Fibroblast of skin of abdomen (primary cell): ENCODE measurements around the gene ARHGDIB.

Source experiments
- DNase-seq: peaks from one replicate; pipeline ENCODE4 v3.0.0-alpha.2; 2013

The ARHGDIB gene

GRCh38 chr12:14982991-14983390 is 21.6 kb upstream of the ARHGDIB start:
- DNase-seq, result no peak

GRCh38 chr12:14982562-14982961 is 21.2 kb upstream of the ARHGDIB start:
- no peak for DNase-seq

GRCh38 chr12:14981049-14981448 is 19.6 kb upstream of the ARHGDIB start:
- no peak for DNase-seq

- no peak for DNase-seq
Measured at GRCh38 chr12:14979468-14979867, 18.1 kb upstream of the ARHGDIB start.

- DNase-seq, result no peak
Measured at GRCh38 chr12:14976658-14977057, 15.3 kb upstream of the ARHGDIB start.

- DNase-seq, result no peak
Measured at GRCh38 chr12:14975457-14975856, 14.1 kb upstream of the ARHGDIB start.

GRCh38 chr12:14974633-14975032 is 13.2 kb upstream of the ARHGDIB start:
- DNase-seq, result no peak

- DNase-seq, result no peak
Measured at GRCh38 chr12:14972816-14973215, 11.4 kb upstream of the ARHGDIB start, which contains the start of gene PDE6H. Gene PDE6H (plus strand): TSS chr12:14973042. CDS start chr12:14978013, 4,971 bp downstream.

GRCh38 chr12:14970473-14970872 is 9.1 kb upstream of the ARHGDIB start:
- DNase-seq, result no peak

- no peak for DNase-seq
Measured at GRCh38 chr12:14968478-14968877, 7.1 kb upstream of the ARHGDIB start.

GRCh38 chr12:14965221-14965620 is 3.8 kb upstream of the ARHGDIB start:
- peak; percentile 29 for DNase-seq

GRCh38 chr12:14964406-14964805 is 3.0 kb upstream of the ARHGDIB start:
- no peak for DNase-seq

- no peak for DNase-seq
Measured at GRCh38 chr12:14963520-14963919, 2.1 kb upstream of the ARHGDIB start.

GRCh38 chr12:14962797-14963196 is 1.4 kb upstream of the ARHGDIB start:
- DNase-seq, result no peak

- no peak for DNase-seq
Measured at GRCh38 chr12:14962153-14962539, 745 bp upstream of the ARHGDIB start.

- DNase-seq, result peak; percentile 82
Measured at GRCh38 chr12:14960548-14961465, 594 bp downstream of the ARHGDIB start.

- DNase-seq, result no peak
Measured at GRCh38 chr12:14959916-14960496, 1.4 kb downstream of the ARHGDIB start.

GRCh38 chr12:14959463-14959862 is 1.9 kb downstream of the ARHGDIB start:
- no peak for DNase-seq

- DNase-seq, result no peak
Measured at GRCh38 chr12:14959126-14959440, 2.3 kb downstream of the ARHGDIB start.

GRCh38 chr12:14958361-14959125 is 2.9 kb downstream of the ARHGDIB start:
- no peak for DNase-seq

- no peak for DNase-seq
Measured at GRCh38 chr12:14957551-14958168, 3.7 kb downstream of the ARHGDIB start.

GRCh38 chr12:14956905-14957304 is 4.5 kb downstream of the ARHGDIB start:
- DNase-seq, result no peak
